Ovary (tissue), 9 donors: Measurements from ENCODE around the gene LARGE1. TPM values are rescaled to one million over a fixed set of nuclear protein-coding genes. Genes with fewer than 3 reads are reported as not detected.

Source experiments
- DNase-seq, 5 donors: peaks; one replicate each; pipeline ENCODE4 v3.0.0-alpha.2; 2019 to 2020
- H3K27ac ChIP-seq, 2 donors: fragments of 200-600 bp; one replicate each; pipeline versions ENCODE4 v1.5.1 to v1.8.0; 2019 to 2022
- H3K27me3 ChIP-seq: fragments of 200-600 bp; one replicate; pipeline ENCODE4 v1.8.0; 2022
- H3K36me3 ChIP-seq: fragments of 200-600 bp; sonication (generic); one replicate; pipeline ENCODE4 v1.5.1; 2019
- H3K4me1 ChIP-seq: one replicate; pipeline ENCODE4 v1.8.1; 2013; ENCODE audit warnings: mild to moderate bottlenecking, moderate library complexity; ENCODE audit not compliant: insufficient read depth
- H3K4me3 ChIP-seq: fragments of 200-600 bp; sonication (generic); one replicate; pipeline ENCODE4 v1.5.1; 2017
- H3K9me3 ChIP-seq, 2 donors: fragments of 200-600 bp in 1 of 2; sonication (generic) in 1 of 2; one replicate each; pipeline versions ENCODE4 v1.5.1 to v1.8.1; 2013 to 2019; ENCODE audit warnings: mild to moderate bottlenecking in 1 of 2, moderate library complexity in 1 of 2
- CTCF ChIP-seq, 3 donors: fragments of 450-650 bp in 2 of 3; fragments of 200-600 bp in 1 of 3; IDR thresholded peaks; one replicate each; pipeline versions ENCODE4 v1.5.1 to v1.8.0; 2016 to 2022; ENCODE audit warnings: antibody characterized with exemption in 3 of 3, mild to moderate bottlenecking in 1 of 3
- EP300 ChIP-seq: sonication (generic); formaldehyde crosslinking; IDR thresholded peaks from one replicate; pipeline ENCODE4 v1.6.1; 2017; ENCODE audit warnings: antibody characterized with exemption
- POLR2A ChIP-seq: fragments of 450-650 bp; IDR thresholded peaks from one replicate; pipeline ENCODE4 v1.6.1; 2017; ENCODE audit warnings: antibody characterized with exemption, mild to moderate bottlenecking, moderate library complexity
- WGBS, 3 donors: extraction: QIAGEN DNeasy Blood & Tissue Kit in 1 of 3; methylation state at CpG; one replicate each; pipeline versions ENCODE4 v1.1.5 to v1.1.7; 2013 to 2017; 5-methylcytosine and 5-hydroxymethylcytosine counted together
- intact Hi-C, 4 donors: fragments of 100-400 bp; cut with DNase I; formaldehyde crosslinking; loops; one replicate each; pipeline versions ENCODE4 v1.11.0 to v1.15.1; 2022 to 2023
- polyA plus RNA-seq, 2 donors: library from polyadenylated mRNA; stranded (reverse); fragments of 200-250 nt in 1 of 2; fragments of 350-450 nt in 1 of 2; fragmentation: Illumina TruSeq in 1 of 2; extraction: RNeasy Lipid Tissue Mini Kit (QIAGEN cat#74804) in 1 of 2; gene quantifications; one replicate each; pipeline ENCODE4 v1.2.3, GENCODE V29; 2013 to 2014
- total RNA-seq, 7 donors: library from RNA; depleted of rRNA in 2 of 7; stranded (reverse); fragments of >200 nt in 2 of 7; fragmentation: NEBNext Ultra II Directional in 3 of 7; extraction: Animal tissue kit (Norgen Biotek cat#: 25700) in 3 of 7; gene quantifications; one replicate each; pipeline versions ENCODE4 v1.1.0 to v1.2.4, GENCODE V29; 2016 to 2023
- donor health status: DM: no; HTN: no; CAD: no; lungs with moderate emphysema.
- donor health status: DM: no; HTN: no; CAD: no.
- donor health status: Bipolar disorder and iron deficiency.
- donor health status: DM: yes; HTN: yes; CAD: no.
- donor health status: DM: no; HTN: no; CAD: no.
- donor health status: DM: yes; HTN: yes; CAD: no.

Gene LARGE1
- total and polyA plus RNA-seq, 9 donors: 13.4 to 67.6 (median 36.8) TPM

GRCh38 chr22:33401291-33401690, 519.0 kb downstream of the LARGE1 start:
- Histone ChIP-seq H3K27me3 (no peaks in the 10 kb centered on the region), H3K4me3 (no peak overlapping the region), H3K9me3 (no peaks in the 10 kb centered on the region), H3K27ac (no peak overlapping the region), H3K36me3 (no peaks in the 10 kb centered on the region), H3K4me1 (no peaks in the 10 kb centered on the region)
- TF ChIP-seq CTCF (IDR thresholded peaks at IDR 0.05): no peak
- TF ChIP-seq POLR2A: no peak
- TF ChIP-seq EP300: no peak
- no peak for DNase-seq
- 79 to 87% (median 81%) methylated on average over 5 of the region's 5 CpGs for WGBS, 3 donors
- intact Hi-C loops: no loop called here

- no peak for TF ChIP-seq POLR2A
- no peak for TF ChIP-seq EP300
- TF ChIP-seq CTCF (IDR thresholded peaks at IDR 0.05): no peak
- no peak overlapping the region for H3K4me3 ChIP-seq
- H3K27ac ChIP-seq: no peak overlapping the region
- no peak for DNase-seq
- H3K9me3 ChIP-seq: no peaks in the 10 kb centered on the region
- WGBS, 3 donors: 55 to 69% (median 66%) methylated on average over 5 of the region's 5 CpGs
- H3K4me1 ChIP-seq: no peaks in the 10 kb centered on the region
- intact Hi-C loops: no loop called here
- H3K36me3 ChIP-seq: no peaks in the 10 kb centered on the region
- H3K27me3 ChIP-seq: no peaks in the 10 kb centered on the region
Observed at GRCh38 chr22:33400891-33401290, 519.4 kb downstream of the LARGE1 start.

- Histone ChIP-seq H3K36me3 (no peaks in the 10 kb centered on the region), H3K27me3 (no peaks in the 10 kb centered on the region), H3K27ac (no peak overlapping the region), H3K9me3 (no peaks in the 10 kb centered on the region), H3K4me1 (no peaks in the 10 kb centered on the region), H3K4me3 (no peak overlapping the region)
- intact Hi-C loops: no loop called here
- TF ChIP-seq CTCF (IDR thresholded peaks at IDR 0.05) (no peak), POLR2A (no peak), EP300 (no peak)
- no peak for DNase-seq
- 83 to 90% (median 85%) methylated on average over 9 of the region's 9 CpGs for WGBS, 3 donors
Observed at GRCh38 chr22:33400061-33400840, 520.0 kb downstream of the LARGE1 start.

- no peak overlapping the region for H3K27ac ChIP-seq
- H3K4me3 ChIP-seq: no peak overlapping the region
- intact Hi-C loops: no loop called here
- no peak for DNase-seq
- H3K36me3 ChIP-seq: no peaks in the 10 kb centered on the region
- H3K27me3 ChIP-seq: no peaks in the 10 kb centered on the region
- TF ChIP-seq POLR2A (no peak), CTCF (IDR thresholded peaks at IDR 0.05) (no peak), EP300 (no peak)
- 97% methylated on average over 4 of the region's 4 CpGs for WGBS, 3 donors
- peaks cover 2% of the 10 kb centered on the region for H3K4me1 ChIP-seq
- no peaks in the 10 kb centered on the region for H3K9me3 ChIP-seq
Observed at GRCh38 chr22:33397381-33397907, 522.8 kb downstream of the LARGE1 start.
